Osteocyte (in vitro differentiated cells): ENCODE results near the gene PCDH17. TPM values are rescaled to one million over a fixed set of nuclear protein-coding genes. Genes with fewer than 3 reads are reported as not detected.

Experiments used
- DNase-seq: peaks from one replicate; pipeline ENCODE4 v3.0.0; 2021; ENCODE audit warnings: mixed read lengths; ENCODE audit not compliant: unreplicated experiment; ENCODE audit errors: extremely low spot score
- H3K27ac Mint-ChIP-seq: one replicate; pipeline ENCODE4 v1.8.0; 2021; ENCODE audit warnings: mild to moderate bottlenecking, mixed read lengths; ENCODE audit not compliant: unreplicated experiment
- H3K27me3 Mint-ChIP-seq: one replicate; pipeline ENCODE4 v1.8.0; 2021; ENCODE audit warnings: mixed read lengths; ENCODE audit not compliant: unreplicated experiment
- H3K36me3 Mint-ChIP-seq: one replicate; pipeline ENCODE4 v1.8.0; 2021; ENCODE audit warnings: mixed read lengths; ENCODE audit not compliant: unreplicated experiment
- H3K4me1 Mint-ChIP-seq: one replicate; pipeline ENCODE4 v1.8.0; 2021; ENCODE audit warnings: mixed read lengths; ENCODE audit not compliant: unreplicated experiment
- H3K4me3 Mint-ChIP-seq: one replicate; pipeline ENCODE4 v1.8.0; 2021; ENCODE audit warnings: mild to moderate bottlenecking, moderate library complexity, mixed read lengths; ENCODE audit not compliant: unreplicated experiment
- H3K9me3 Mint-ChIP-seq: one replicate; pipeline ENCODE4 v1.8.0; 2021; ENCODE audit warnings: mixed read lengths; ENCODE audit not compliant: unreplicated experiment
- total RNA-seq: library from RNA; stranded (reverse); gene quantifications from 2 replicates; pipeline ENCODE4 v1.2.1, GENCODE V29; 2021
- TF ChIP-seq, protein P1 (sequence below): fragments of 200-600 bp; sonication (generic); IDR thresholded peaks from 2 replicates; pipeline ENCODE4 v1.5.0; 2021; ENCODE audit warnings: antibody characterized with exemption, mild to moderate bottlenecking, moderate library complexity

PCDH17 gene
- total RNA-seq, 1 donor from 2014 or later, result 0.62 TPM

DNA sequence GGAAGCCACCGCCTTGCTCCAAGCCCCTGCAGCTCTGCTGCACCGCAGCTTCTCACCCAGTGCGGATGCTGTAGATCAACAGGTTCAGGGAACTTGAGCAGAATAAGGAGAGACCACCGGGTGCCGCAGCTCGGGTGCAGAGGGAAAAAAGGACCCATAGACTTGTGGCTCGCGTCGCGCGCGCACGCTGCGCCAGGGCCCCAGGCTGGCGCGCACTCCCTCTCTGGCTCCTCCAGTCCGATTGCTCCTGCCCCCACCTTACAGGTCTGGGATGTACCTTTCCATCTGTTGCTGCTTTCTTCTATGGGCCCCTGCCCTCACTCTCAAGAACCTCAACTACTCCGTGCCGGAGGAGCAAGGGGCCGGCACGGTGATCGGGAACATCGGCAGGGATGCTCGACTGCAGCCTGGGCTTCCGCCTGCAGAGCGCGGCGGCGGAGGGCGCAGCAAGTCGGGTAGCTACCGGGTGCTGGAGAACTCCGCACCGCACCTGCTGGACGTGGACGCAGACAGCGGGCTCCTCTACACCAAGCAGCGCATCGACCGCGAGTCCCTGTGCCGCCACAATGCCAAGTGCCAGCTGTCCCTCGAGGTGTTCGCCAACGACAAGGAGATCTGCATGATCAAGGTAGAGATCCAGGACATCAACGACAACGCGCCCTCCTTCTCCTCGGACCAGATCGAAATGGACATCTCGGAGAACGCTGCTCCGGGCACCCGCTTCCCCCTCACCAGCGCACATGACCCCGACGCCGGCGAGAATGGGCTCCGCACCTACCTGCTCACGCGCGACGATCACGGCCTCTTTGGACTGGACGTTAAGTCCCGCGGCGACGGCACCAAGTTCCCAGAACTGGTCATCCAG is 964 bp downstream of the PCDH17 start:
- DNase-seq, result no peak
- Mint-ChIP-seq H3K27me3 (peaks cover 60% of the 10 kb centered on the region), H3K9me3 (no peaks in the 10 kb centered on the region), H3K4me3 (peak overlapping the region; percentile 93), H3K4me1 (peaks cover 39% of the 10 kb centered on the region), H3K36me3 (no peaks in the 10 kb centered on the region), H3K27ac (no peak overlapping the region)
- TF ChIP-seq, protein P1, sequence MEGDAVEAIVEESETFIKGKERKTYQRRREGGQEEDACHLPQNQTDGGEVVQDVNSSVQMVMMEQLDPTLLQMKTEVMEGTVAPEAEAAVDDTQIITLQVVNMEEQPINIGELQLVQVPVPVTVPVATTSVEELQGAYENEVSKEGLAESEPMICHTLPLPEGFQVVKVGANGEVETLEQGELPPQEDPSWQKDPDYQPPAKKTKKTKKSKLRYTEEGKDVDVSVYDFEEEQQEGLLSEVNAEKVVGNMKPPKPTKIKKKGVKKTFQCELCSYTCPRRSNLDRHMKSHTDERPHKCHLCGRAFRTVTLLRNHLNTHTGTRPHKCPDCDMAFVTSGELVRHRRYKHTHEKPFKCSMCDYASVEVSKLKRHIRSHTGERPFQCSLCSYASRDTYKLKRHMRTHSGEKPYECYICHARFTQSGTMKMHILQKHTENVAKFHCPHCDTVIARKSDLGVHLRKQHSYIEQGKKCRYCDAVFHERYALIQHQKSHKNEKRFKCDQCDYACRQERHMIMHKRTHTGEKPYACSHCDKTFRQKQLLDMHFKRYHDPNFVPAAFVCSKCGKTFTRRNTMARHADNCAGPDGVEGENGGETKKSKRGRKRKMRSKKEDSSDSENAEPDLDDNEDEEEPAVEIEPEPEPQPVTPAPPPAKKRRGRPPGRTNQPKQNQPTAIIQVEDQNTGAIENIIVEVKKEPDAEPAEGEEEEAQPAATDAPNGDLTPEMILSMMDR, result no peak

DNA sequence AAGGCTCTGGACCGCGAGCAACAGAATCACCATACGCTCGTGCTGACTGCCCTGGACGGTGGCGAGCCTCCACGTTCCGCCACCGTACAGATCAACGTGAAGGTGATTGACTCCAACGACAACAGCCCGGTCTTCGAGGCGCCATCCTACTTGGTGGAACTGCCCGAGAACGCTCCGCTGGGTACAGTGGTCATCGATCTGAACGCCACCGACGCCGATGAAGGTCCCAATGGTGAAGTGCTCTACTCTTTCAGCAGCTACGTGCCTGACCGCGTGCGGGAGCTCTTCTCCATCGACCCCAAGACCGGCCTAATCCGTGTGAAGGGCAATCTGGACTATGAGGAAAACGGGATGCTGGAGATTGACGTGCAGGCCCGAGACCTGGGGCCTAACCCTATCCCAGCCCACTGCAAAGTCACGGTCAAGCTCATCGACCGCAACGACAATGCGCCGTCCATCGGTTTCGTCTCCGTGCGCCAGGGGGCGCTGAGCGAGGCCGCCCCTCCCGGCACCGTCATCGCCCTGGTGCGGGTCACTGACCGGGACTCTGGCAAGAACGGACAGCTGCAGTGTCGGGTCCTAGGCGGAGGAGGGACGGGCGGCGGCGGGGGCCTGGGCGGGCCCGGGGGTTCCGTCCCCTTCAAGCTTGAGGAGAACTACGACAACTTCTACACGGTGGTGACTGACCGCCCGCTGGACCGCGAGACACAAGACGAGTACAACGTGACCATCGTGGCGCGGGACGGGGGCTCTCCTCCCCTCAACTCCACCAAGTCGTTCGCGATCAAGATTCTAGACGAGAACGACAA is 1.8 kb downstream of the PCDH17 start:
- Mint-ChIP-seq H3K27me3 (peaks cover 60% of the 10 kb centered on the region), H3K36me3 (no peaks in the 10 kb centered on the region), H3K4me3 (peak overlapping the region; percentile 93), H3K4me1 (peaks cover 39% of the 10 kb centered on the region), H3K9me3 (no peaks in the 10 kb centered on the region), H3K27ac (no peak overlapping the region)
- no peak for DNase-seq
- TF ChIP-seq, protein P1, result peak; percentile 21

GRCh38 chr13:57633950-57634838 is 2.6 kb downstream of the PCDH17 start:
- Mint-ChIP-seq H3K36me3 (no peaks in the 10 kb centered on the region), H3K4me3 (no peak overlapping the region)

GRCh38 chr13:57634839-57635165 is 3.3 kb downstream of the PCDH17 start:
- H3K27me3 Mint-ChIP-seq, result peaks cover 49% of the 10 kb centered on the region
- TF ChIP-seq, protein P1, result no peak
- no peaks in the 10 kb centered on the region for H3K9me3 Mint-ChIP-seq
- H3K36me3 Mint-ChIP-seq, result no peaks in the 10 kb centered on the region
- H3K27ac Mint-ChIP-seq, result no peak overlapping the region
- DNase-seq, result no peak
- H3K4me1 Mint-ChIP-seq, result peaks cover 29% of the 10 kb centered on the region
- no peak overlapping the region for H3K4me3 Mint-ChIP-seq

More at GRCh38 chr13:57633950-57634838, 2.6 kb downstream of the PCDH17 start:
- Mint-ChIP-seq H3K27ac (no peak overlapping the region), H3K27me3 (peaks cover 51% of the 10 kb centered on the region), H3K9me3 (no peaks in the 10 kb centered on the region), H3K4me1 (peaks cover 35% of the 10 kb centered on the region)
- DNase-seq, result no peak
- TF ChIP-seq, protein P1, result no peak
